Activated T-cell treated with anti-CD3 and anti-CD28 coated beads, Interleukin-2, amount 50 U/mL, for 24 hours (primary cell): Measurements from ENCODE around the gene AKAP1.

Experiments
- DNase-seq: peaks from one replicate; pipeline ENCODE4 v3.0.0-alpha.2; 2020
- H3K27ac Mint-ChIP-seq: 2 replicates; pipeline ENCODE4 v1.8.0; 2020; ENCODE audit warnings: mild to moderate bottlenecking, mixed read lengths
- H3K27me3 Mint-ChIP-seq: 2 replicates; pipeline ENCODE4 v1.8.0; 2020; ENCODE audit warnings: mixed read lengths
- H3K36me3 Mint-ChIP-seq: 2 replicates; pipeline ENCODE4 v1.8.0; 2020; ENCODE audit warnings: low read depth, mixed read lengths
- H3K4me1 Mint-ChIP-seq: 2 replicates; pipeline ENCODE4 v1.8.0; 2020; ENCODE audit warnings: low read depth, mixed read lengths
- H3K4me3 Mint-ChIP-seq: 2 replicates; pipeline ENCODE4 v1.8.0; 2020; ENCODE audit warnings: mild to moderate bottlenecking, moderate library complexity, mixed read lengths
- H3K9me3 Mint-ChIP-seq: 2 replicates; pipeline ENCODE4 v1.8.0; 2020; ENCODE audit warnings: mixed read lengths

Gene AKAP1

DNA sequence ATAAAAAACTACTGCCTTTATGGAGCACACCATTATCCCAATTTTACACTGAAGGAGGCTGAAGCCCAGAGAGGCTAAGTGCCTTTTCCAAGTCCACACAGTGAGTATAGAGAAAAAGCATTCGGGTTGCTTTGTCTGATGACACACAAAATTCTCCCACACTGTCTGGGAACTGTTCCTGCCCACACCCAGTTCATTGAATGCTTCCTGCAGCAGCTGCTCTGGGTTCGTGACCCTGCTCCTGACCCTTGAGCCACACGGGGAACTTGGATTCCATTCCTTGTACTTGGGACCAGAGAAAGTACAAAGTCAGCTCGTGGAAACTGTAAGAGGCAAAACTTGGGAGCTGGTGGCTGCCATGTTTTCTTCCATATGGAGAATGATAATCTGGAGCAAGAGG, 57.9 kb downstream of the AKAP1 start:
- DNase-seq, result no peak
- Mint-ChIP-seq H3K4me1 (peaks cover 3% of the 10 kb centered on the region), H3K27me3 (no peaks in the 10 kb centered on the region), H3K36me3 (no peaks in the 10 kb centered on the region), H3K27ac (no peak overlapping the region), H3K9me3 (no peaks in the 10 kb centered on the region), H3K4me3 (no peak overlapping the region)

DNA sequence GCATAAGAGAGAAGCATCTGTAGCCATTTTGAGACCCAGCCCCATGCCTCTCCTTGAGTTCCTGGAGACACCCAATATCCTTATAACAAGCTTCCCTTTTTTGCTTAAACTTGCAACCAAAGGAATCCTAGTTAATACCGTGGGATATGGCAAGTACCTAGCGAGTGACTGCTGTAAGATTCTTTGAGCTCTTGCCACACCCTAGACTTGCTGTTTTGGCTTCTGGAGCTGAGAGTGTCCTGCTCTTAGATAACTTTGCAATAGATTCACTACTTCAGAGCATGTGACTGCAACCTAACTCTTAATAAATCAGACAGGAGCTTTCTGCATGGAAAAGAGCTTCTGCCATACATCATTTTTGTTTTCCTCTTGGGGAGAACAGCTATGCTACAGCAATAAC, 58.3 kb downstream of the AKAP1 start:
- no peaks in the 10 kb centered on the region for H3K27me3 Mint-ChIP-seq
- no peak overlapping the region for H3K4me3 Mint-ChIP-seq
- H3K36me3 Mint-ChIP-seq, result no peaks in the 10 kb centered on the region
- H3K4me1 Mint-ChIP-seq, result peaks cover 3% of the 10 kb centered on the region
- DNase-seq, result no peak
- no peak overlapping the region for H3K27ac Mint-ChIP-seq
- H3K9me3 Mint-ChIP-seq, result no peaks in the 10 kb centered on the region

DNA sequence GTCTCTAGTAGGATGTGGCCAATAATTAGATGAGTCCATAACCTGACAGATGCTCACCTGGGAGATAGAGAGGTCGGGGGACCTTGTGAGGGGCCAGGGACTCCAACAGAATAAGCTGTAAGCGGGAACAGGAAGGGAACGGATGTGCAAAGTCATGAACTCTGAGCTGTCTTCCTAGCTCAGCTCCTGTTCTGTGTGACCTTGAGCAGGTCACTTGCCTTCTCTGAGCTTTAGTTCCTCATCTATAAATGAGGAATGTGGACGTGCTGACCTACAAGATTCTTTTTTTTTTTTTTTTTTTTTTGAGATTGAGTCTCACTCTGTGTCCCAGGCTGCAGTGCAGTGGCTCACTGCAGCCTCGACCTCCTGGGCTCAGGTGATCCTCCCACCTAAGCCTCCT, 58.9 kb downstream of the AKAP1 start:
- no peaks in the 10 kb centered on the region for H3K9me3 Mint-ChIP-seq
- H3K4me3 Mint-ChIP-seq, result no peak overlapping the region
- peaks cover 3% of the 10 kb centered on the region for H3K4me1 Mint-ChIP-seq
- H3K27ac Mint-ChIP-seq, result no peak overlapping the region
- no peaks in the 10 kb centered on the region for H3K36me3 Mint-ChIP-seq
- DNase-seq, result no peak
- H3K27me3 Mint-ChIP-seq, result peaks cover 1% of the 10 kb centered on the region

DNA sequence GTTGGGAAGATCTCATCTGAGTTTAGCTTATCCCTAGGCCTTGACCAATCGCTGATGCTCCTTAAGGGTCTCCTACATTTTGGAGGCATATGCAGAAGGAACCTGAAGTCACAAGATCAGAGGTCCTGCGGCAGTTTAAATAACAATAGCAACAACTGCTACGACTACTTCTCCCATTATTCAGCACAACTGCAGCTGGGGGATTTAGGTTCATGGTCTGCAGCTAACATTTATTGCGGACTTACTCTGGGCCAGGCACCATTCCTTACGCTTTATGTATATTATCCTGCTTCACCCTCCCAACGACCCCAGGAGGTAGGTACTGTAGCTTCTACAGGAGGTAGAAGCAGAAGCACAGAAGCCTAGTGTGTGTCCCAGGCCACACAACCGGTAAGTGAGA, 59.5 kb downstream of the AKAP1 start:
- no peak for DNase-seq
- Mint-ChIP-seq H3K36me3 (no peaks in the 10 kb centered on the region), H3K27ac (no peak overlapping the region), H3K4me3 (no peak overlapping the region), H3K27me3 (peaks cover 5% of the 10 kb centered on the region), H3K4me1 (no peaks in the 10 kb centered on the region), H3K9me3 (no peaks in the 10 kb centered on the region)

DNA sequence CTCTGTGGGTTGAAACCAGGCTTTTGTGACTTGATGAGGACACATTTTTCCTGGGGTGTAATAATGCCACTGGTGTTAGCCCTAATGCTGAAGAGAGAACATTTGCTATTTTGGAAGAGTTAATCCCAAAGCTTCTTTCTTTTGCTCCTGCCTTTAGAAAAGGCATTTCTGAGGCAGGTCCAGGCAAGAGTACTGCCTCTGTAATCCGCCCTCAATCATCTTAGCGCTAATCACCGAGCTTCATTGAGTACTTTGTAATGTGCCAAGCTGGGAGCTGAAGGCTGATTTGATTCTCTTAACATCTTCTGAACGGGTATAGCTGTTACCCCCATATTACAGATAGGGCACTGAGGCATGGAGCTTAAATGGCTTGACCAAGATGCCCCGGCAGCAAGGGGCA, 60.3 kb downstream of the AKAP1 start:
- no peaks in the 10 kb centered on the region for H3K4me1 Mint-ChIP-seq
- no peak overlapping the region for H3K27ac Mint-ChIP-seq
- no peaks in the 10 kb centered on the region for H3K36me3 Mint-ChIP-seq
- H3K4me3 Mint-ChIP-seq, result no peak overlapping the region
- H3K27me3 Mint-ChIP-seq, result peaks cover 13% of the 10 kb centered on the region
- no peaks in the 10 kb centered on the region for H3K9me3 Mint-ChIP-seq
- DNase-seq, result no peak

DNA sequence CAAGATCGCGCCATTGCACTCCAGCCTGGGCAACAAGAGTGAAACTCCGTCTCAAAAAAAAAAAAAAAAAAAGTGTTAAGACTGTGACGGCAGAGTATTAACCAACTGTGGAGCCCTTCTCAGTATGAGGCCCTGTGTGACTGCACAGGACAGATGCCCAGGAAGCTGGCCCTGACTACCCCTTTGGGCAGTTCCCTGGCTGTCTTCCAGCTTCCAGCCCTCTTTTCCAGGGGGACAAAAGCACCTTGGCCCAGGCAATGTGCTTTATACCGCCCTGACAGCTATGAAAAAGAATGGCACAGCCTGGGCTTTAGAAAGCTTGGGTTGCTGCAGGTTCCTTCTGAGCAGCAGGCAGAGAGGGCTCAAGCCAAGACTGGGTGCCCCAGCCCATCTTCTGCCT, 61.2 kb downstream of the AKAP1 start:
- Mint-ChIP-seq H3K27ac (no peak overlapping the region), H3K4me1 (no peaks in the 10 kb centered on the region), H3K9me3 (no peaks in the 10 kb centered on the region), H3K4me3 (no peak overlapping the region), H3K36me3 (no peaks in the 10 kb centered on the region), H3K27me3 (peaks cover 13% of the 10 kb centered on the region)
- no peak for DNase-seq

DNA sequence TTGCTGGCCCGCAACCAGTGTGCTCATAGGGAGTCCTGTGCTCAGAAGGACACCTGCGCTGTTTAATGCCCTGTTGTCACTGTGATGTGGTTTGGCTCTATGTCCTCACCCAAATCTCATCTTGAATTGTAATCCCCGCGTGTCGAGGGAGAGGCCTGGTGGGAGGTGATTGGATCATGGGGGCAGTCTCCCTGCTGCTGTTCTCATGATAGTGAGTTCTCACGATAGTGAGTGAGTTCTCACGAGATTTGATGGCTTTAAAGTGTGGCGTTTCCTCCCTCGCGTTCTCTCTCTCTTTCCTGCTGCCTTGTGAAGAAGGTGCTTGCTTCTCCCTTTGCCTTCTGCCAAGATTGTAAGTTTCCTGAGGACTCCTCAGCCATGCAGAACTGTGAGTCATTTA, 66.8 kb downstream of the AKAP1 start:
- no peaks in the 10 kb centered on the region for H3K36me3 Mint-ChIP-seq
- no peak overlapping the region for H3K27ac Mint-ChIP-seq
- no peak overlapping the region for H3K4me3 Mint-ChIP-seq

DNA sequence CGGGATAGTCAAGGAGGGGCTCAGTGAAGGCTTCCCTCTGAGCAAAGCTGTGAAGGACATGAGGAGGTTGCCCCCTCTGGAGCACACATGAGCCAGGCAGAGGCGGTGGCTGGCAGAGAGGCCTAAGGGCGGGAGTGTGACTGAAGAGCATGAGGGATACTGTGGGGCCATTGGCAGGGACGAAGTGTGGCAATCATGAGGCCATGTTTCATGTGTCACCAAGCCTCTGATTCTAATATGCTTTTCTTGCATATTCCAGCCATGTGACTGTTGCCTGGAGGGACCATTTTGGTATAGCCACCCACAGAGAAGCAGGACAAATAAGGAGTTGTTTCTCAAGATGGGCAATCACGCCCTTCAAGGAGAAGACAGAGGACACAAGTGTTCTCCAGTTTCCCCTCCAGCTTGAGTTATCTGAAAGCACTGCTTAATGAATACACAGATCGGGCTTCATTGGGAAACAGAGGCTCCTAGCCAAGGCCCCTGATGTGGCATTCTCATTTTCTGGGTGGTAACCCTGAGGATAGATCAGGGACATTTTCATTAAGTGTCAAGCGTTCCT, 68.0 kb downstream of the AKAP1 start:
- H3K36me3 Mint-ChIP-seq, result no peaks in the 10 kb centered on the region
- DNase-seq, result no peak
- no peak overlapping the region for H3K27ac Mint-ChIP-seq
- no peaks in the 10 kb centered on the region for H3K9me3 Mint-ChIP-seq
- H3K4me3 Mint-ChIP-seq, result no peak overlapping the region
- no peaks in the 10 kb centered on the region for H3K4me1 Mint-ChIP-seq
- peaks cover 13% of the 10 kb centered on the region for H3K27me3 Mint-ChIP-seq

More for the DNA sequence above, 66.8 kb downstream of the AKAP1 start:
- Mint-ChIP-seq H3K27me3 (peaks cover 13% of the 10 kb centered on the region), H3K9me3 (no peaks in the 10 kb centered on the region), H3K4me1 (no peaks in the 10 kb centered on the region)
- DNase-seq, result no peak

DNA sequence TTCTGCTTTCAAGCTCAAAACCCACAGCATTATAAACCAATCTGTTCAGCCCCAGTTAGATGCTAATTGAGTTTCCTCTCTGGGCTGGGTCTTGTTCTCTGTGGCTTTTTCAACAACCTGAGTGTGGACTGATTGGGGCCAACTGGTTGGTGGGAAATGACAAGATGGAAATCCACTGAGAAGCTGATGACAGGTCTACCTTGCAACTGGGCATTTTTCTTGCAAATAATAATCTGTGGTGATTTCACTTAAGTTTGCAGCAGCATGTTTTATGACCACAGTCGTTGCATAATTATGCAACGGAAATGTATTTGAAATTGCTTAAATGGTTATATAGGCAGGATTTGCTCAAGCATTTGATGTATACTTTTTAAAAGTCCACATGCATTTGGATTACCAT, 69.9 kb downstream of the AKAP1 start:
- H3K27me3 Mint-ChIP-seq, result peaks cover 4% of the 10 kb centered on the region
- no peak overlapping the region for H3K4me3 Mint-ChIP-seq
- H3K4me1 Mint-ChIP-seq, result no peaks in the 10 kb centered on the region
- H3K36me3 Mint-ChIP-seq, result no peaks in the 10 kb centered on the region
- H3K27ac Mint-ChIP-seq, result no peak overlapping the region
- DNase-seq, result no peak
- H3K9me3 Mint-ChIP-seq, result no peaks in the 10 kb centered on the region

DNA sequence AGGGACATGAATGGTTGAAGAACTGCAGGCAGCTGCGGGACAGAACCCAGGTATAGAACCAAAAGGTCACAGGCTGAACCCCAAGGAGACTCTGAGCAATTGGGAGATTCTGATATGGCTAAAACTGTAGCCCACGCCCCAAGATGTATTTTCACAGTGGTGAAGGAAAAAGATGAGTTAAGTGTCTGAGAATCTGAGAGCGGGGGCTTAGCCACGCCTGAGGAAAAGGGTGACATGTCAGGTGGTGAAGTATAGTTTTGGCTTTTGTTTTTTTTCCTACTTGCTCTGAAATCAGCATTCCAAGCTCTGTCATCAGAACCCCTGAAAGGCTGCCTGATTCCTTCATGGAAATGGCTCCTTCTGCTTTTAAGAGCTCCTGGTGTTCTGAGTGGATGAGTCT, 73.3 kb downstream of the AKAP1 start:
- Mint-ChIP-seq H3K27me3 (peaks cover 2% of the 10 kb centered on the region), H3K4me3 (no peak overlapping the region), H3K9me3 (peaks cover 2% of the 10 kb centered on the region), H3K36me3 (no peaks in the 10 kb centered on the region), H3K4me1 (no peaks in the 10 kb centered on the region), H3K27ac (no peak overlapping the region)
- no peak for DNase-seq

DNA sequence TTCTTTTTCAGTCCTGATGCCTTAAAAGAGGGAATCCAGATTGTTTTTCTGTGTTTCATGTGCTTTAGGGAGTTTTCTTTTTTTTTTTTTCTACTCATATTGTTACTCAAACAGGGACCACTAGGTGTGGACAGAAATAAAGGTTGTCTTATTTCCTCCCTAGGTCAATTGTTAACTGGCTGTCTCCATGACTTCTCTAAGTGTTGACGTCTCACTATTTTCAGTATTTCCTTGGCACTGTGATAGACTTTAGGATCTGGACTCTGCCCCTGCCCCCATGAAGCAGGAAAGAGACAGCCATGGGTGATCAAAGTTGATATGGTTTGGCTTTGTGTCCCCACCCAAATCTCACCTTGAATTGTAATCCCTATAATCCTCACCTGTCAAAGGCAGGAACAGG, 73.7 kb downstream of the AKAP1 start:
- Mint-ChIP-seq H3K36me3 (no peaks in the 10 kb centered on the region), H3K4me1 (no peaks in the 10 kb centered on the region)
- DNase-seq, result no peak

DNA sequence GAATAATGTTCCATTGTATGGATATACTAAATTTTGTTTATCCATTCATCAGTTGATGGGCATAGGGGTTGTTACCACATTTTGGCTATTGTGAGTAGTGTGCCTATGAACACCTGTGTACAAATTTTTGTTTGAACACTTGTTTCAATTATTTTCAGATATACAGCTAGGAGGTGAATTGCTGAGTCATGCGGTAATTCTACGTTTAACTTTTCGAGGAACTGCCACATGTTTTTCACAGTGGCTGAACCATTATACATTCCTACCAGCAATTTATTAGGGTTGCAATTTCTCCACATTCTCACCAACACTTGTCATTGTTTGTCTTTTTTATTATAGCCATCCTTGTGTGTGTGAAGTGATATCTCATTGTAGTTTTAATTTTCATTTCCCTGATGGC, 75.6 kb downstream of the AKAP1 start:
- Mint-ChIP-seq H3K4me3 (no peak overlapping the region), H3K9me3 (peaks cover 2% of the 10 kb centered on the region), H3K4me1 (no peaks in the 10 kb centered on the region), H3K27me3 (peaks cover 2% of the 10 kb centered on the region), H3K27ac (no peak overlapping the region), H3K36me3 (no peaks in the 10 kb centered on the region)
- no peak for DNase-seq

More for the DNA sequence above, 73.7 kb downstream of the AKAP1 start:
- peaks cover 2% of the 10 kb centered on the region for H3K27me3 Mint-ChIP-seq
- H3K9me3 Mint-ChIP-seq, result peaks cover 2% of the 10 kb centered on the region
- no peak overlapping the region for H3K27ac Mint-ChIP-seq
- H3K4me3 Mint-ChIP-seq, result no peak overlapping the region

DNA sequence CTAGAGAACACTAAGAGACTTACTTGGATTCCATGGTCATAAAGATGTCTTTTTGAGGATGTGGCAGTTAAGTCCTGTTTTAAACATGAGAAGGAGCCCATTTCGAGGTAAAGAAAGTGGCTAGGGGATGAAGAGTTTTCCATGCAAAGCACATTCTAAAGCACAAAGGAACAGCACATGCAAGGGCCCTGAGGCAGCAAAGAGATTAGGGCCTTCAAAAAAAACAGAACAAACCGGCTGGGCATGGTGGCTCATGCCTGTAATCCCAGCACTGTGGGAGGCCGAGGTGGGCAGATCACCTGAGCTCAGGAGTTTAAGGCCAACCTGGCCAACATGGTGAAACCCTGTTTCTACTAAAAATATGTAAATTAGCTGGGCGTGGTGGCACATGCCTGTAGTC, 79.8 kb downstream of the AKAP1 start:
- no peak for DNase-seq
- no peaks in the 10 kb centered on the region for H3K36me3 Mint-ChIP-seq
- H3K27ac Mint-ChIP-seq, result no peak overlapping the region
- peaks cover 4% of the 10 kb centered on the region for H3K9me3 Mint-ChIP-seq
- no peaks in the 10 kb centered on the region for H3K4me1 Mint-ChIP-seq
- no peak overlapping the region for H3K4me3 Mint-ChIP-seq
- H3K27me3 Mint-ChIP-seq, result peaks cover 10% of the 10 kb centered on the region

DNA sequence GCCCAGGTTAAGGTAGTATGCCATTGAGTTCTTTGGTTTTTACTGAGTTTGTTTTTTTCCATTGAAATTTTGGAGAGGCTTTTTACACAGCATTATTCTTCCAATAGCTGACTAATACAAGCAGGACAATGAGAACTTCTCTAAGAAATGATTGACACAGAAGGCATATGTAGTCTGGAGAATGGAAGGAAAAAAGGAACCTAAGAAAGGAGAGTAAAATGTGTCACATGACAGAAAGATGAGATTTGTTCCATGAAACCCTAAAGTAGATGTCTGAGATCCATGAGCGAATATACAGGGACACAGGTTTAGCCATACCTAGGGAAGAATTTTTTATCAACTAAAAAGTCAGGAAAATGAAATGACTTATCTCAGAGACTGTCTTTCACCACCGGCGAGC, 80.7 kb downstream of the AKAP1 start:
- Mint-ChIP-seq H3K36me3 (no peaks in the 10 kb centered on the region), H3K4me1 (no peaks in the 10 kb centered on the region), H3K27ac (no peak overlapping the region), H3K4me3 (no peak overlapping the region), H3K9me3 (peaks cover 3% of the 10 kb centered on the region), H3K27me3 (peaks cover 12% of the 10 kb centered on the region)
- no peak for DNase-seq

DNA sequence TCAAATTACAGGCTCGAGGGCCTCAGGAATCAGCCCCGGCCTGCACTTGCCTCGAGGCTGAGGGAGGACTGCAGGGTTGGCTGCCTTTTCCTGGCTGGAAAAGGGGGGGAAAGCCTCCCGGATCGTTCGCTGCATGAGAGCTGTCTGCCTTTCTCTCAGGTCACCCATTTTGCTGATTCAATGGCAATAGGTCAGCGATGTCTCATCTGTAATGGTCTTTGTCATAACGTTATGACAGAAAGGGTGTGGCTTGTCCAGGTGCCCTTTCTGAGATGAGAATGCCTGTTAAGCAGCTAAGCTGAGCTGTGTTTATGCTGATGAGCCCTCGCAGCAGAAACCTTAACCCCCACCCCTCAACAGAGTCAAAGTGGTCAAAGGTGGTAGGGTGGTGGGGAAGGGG, 81.8 kb downstream of the AKAP1 start:
- Mint-ChIP-seq H3K4me3 (no peak overlapping the region), H3K27ac (no peak overlapping the region), H3K27me3 (peaks cover 12% of the 10 kb centered on the region), H3K4me1 (no peaks in the 10 kb centered on the region), H3K36me3 (no peaks in the 10 kb centered on the region), H3K9me3 (peaks cover 3% of the 10 kb centered on the region)
- no peak for DNase-seq

DNA sequence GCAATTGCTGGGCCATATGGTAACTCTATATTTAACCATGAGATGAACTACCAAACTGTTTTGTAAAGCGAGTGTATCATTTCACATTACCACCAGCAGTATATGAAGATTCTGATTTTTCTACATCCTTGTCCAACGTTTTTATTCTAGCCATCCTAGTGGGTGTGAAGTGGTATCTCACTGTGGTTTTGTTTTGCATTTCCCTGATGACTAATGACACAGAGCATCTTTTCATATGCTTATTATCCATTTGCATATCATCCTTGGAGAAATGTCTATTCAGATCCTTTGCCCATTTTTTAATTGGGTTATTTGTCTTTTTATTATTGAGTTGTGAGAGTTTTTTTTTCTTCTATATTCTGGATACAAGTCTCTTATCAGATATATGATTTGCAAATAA, 83.6 kb downstream of the AKAP1 start:
- H3K27ac Mint-ChIP-seq, result no peak overlapping the region
- no peak overlapping the region for H3K4me3 Mint-ChIP-seq
- peaks cover 27% of the 10 kb centered on the region for H3K27me3 Mint-ChIP-seq
- H3K36me3 Mint-ChIP-seq, result no peaks in the 10 kb centered on the region
- H3K4me1 Mint-ChIP-seq, result no peaks in the 10 kb centered on the region
- peaks cover 3% of the 10 kb centered on the region for H3K9me3 Mint-ChIP-seq
- DNase-seq, result no peak
